ENCODE results near the gene RPP21.

The RPP21 gene

DNA sequence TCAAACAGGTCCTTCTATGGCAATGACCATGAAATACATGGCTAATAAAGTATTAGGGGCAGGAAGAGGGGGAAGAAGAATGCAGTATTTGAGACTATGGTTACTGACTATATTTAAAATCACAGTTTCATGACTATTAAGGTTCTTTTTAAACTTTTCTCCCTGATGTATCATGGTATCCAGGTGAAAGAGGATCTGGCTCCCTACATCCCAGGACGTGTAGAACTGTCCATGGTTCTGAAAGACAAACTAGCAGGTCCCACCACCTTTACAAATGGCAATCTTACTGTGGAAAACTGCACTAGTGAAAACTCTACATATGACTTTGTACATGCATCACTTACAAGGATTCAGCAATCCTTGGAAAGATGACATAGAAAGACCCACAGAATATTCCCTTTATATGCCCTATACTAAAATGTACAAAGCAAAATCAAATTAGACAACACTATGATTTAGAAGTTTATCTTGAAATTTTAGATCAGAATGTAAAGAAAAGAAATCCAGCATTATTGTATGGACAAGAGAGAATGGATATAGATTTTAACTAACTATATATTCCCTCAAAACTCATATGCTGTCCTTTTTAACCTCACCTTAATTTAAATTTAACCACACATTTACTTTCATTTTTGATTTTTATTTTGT lies 33.5 kb downstream of the RPP21 start:
- DNase-seq (ENCODE audit: low spot score), result peak; percentile 25

DNA sequence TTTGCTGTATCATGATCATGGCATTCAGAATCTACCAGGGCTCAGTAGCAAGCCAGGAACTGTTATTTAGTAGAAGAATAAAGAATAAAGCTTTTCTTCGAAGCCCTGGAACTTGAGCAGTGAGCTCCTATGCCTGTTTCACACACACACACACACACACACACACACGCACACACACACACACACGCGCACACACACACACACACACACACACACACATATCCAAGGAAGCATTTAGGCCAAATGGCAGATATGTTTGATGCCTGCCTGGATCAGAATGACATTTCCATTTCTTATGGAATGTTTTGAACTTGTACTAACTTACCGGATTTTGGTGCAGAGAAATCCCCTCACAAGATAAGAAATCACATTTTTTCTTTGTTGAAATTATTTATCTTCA lies 35.5 kb downstream of the RPP21 start:
- DNase-seq (ENCODE audit: low spot score), result no peak

DNA sequence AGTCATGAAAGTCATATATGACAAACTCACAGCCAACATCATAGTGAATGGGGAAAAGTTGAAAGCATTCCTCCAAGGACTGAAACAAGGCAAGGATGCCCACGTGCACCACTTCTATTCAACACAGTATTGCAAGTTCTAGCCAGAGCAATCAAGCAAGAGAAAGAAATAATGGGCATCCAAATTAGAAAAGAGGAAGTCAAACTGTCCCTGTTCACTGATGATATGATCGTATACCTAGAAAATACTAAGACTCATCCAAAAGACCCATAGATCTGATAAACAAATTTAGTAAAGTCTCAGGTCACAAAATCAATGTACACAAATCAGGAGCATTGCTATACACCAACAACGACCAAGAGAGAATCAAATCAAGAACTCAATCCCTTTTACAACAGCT lies 41.2 kb downstream of the RPP21 start:
- no peak for DNase-seq (ENCODE audit: low spot score)

DNA sequence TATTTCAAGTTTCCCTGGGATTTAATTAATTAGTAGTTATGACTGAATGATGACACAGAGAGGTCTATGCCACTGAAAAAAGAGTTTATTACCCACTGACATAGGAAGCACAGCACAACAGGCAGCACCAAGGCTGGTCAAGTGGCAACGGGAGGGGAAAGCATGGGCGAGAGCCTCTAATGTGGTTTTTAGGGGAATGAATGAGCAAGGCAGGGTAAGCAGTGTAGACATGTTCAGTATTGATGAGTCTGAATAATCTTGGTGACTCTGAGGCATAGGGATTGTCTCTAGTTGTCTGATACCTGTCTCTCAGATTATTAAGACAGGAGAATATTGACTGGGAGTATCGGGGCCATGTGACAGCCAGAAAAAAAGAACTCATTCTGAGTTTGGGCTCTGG lies 46.3 kb downstream of the RPP21 start:
- no peak for DNase-seq (ENCODE audit: low spot score)

DNA sequence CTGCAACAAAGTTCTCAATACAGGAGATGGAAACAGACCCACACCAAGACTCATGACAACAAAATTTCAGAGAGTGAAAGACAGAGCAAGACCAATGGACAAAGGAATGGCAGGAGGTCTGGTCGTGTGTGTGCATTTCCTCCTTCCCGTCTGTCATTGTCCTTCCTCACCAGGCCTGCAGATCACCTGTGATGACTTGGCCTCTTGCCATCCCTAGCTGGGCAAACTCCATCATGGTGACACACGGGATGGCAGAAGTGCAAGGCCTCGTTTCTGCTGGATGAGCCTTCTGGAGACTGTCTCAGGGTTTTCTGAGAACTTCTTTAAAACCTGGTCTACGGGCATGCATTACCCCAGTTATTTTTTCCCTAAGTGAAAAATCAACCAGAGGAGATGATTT lies 49.2 kb downstream of the RPP21 start:
- peak; percentile 9 for DNase-seq (ENCODE audit: low spot score)
